IMR-90 (cell line): Measurements from ENCODE around the gene RERE.

Experiments used
- BHLHE40 ChIP-seq: fragments of 150-350 bp; IDR thresholded peaks from 2 replicates; pipeline ENCODE4 v1.6.1; 2016; ENCODE audit warnings: mild to moderate bottlenecking, low read depth, low read length
- CEBPB ChIP-seq: IDR thresholded peaks from 2 replicates; pipeline ENCODE4 v1.6.1; 2012; ENCODE audit warnings: low read depth, low read length, improper control_type of control experiment
- CTCF ChIP-seq: conservative IDR thresholded peaks from 2 replicates; pipeline ENCODE4 v1.5.1; 2012; ENCODE audit warnings: mild to moderate bottlenecking, low read depth, low read length, improper control_type of control experiment
- ELK1 ChIP-seq: fragments of 150-350 bp; IDR thresholded peaks from 2 replicates; pipeline ENCODE4 v1.6.1; 2016; ENCODE audit warnings: low read depth, mild to moderate bottlenecking, low read length, moderate library complexity, borderline replicate concordance
- FOS ChIP-seq: fragments of 150-350 bp; IDR thresholded peaks from 2 replicates; pipeline ENCODE4 v1.6.1; 2016; ENCODE audit warnings: low read depth, low read length
- MAFK ChIP-seq: IDR thresholded peaks from 2 replicates; pipeline ENCODE4 v1.6.1; 2012; ENCODE audit warnings: low read depth, low read length, improper control_type of control experiment
- MAZ ChIP-seq: IDR thresholded peaks from 2 replicates; pipeline ENCODE4 v1.6.1; 2012; ENCODE audit warnings: low read depth, mild to moderate bottlenecking, low read length, improper control_type of control experiment, moderate library complexity, borderline replicate concordance
- POLR2A ChIP-seq: IDR thresholded peaks from 2 replicates; pipeline ENCODE4 v1.6.1; 2012; ENCODE audit warnings: mild to moderate bottlenecking, low read depth, low read length
- RAD21 ChIP-seq: IDR thresholded peaks from 2 replicates; pipeline ENCODE4 v1.6.1; 2012; ENCODE audit warnings: low read length, improper control_type of control experiment
- SMC3 ChIP-seq: fragments of 150-350 bp; IDR thresholded peaks from 2 replicates; pipeline ENCODE4 v1.6.1; 2016; ENCODE audit warnings: low read depth, mild to moderate bottlenecking, antibody characterized with exemption, low read length, moderate library complexity
- USF2 ChIP-seq: fragments of 150-350 bp; IDR thresholded peaks from 2 replicates; pipeline ENCODE4 v1.6.1; 2017; ENCODE audit warnings: mild to moderate bottlenecking, antibody characterized with exemption, low read length, low read depth

- TF ChIP-seq ELK1 (no peak), POLR2A (no peak), CTCF (no peak), MAFK (no peak), CEBPB (no peak), BHLHE40 (no peak), RAD21 (no peak), SMC3 (no peak), FOS (no peak), MAZ (no peak), USF2 (no peak)
Measured at GRCh38 chr1:8333246-8333987, 484.0 kb downstream of the RERE start.
